ENCODE data around the gene MACROD2. TPM values are rescaled to one million over a fixed set of nuclear protein-coding genes. Genes with fewer than 3 reads are reported as not detected.

The MACROD2 gene
- total RNA-seq, 1 donor from 2014 or later, result 2.4 TPM

DNA sequence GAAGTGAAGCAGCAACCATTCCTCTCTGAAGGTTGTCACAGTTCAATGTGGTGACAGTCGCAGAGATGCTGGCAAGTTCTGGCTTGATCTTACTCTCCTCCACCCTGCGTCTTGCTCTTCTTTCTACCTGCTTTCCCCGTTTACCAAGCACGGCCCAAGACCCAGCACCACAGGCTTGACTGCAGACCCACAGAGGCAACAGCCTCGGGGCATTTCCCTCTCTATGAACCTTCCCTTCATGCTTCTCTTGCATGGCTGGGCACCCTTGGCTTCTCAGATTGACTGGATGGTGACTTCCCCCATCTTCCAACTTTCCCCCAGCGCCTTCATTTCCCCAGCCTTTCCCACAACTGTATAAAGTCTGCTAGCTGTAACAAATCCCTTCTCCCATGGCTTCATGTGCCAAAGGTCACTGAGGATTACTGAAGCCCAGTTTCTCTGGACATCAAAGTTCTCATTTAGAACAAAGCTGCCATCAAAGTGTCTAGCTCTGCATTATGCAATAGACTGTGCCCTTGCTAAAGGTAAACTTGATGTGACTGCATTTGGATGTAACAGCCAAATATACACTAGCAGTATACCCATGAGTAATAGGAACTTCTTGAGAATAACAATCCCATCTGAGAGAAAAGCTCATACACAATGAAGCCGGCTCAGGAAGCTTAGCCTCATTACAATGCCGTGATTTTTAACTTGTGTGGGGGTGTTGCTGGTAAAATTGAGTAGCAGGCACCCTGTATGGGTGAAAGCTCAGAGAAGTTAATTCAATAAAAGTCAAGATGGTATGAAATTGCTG lies 1065.1 kb downstream of the MACROD2 start:
- no peak overlapping the region for H3K4me3 ChIP-seq (ENCODE audit: insufficient read depth, low read depth, low read length)
- no peak overlapping the region for H3K27ac ChIP-seq (ENCODE audit: low read depth, low read length)
- no peaks in the 10 kb centered on the region for H3K4me1 ChIP-seq (ENCODE audit: insufficient read depth, low read length)
- Mint-ChIP-seq H3K9me3 (ENCODE audit: unreplicated experiment) (peaks cover 3% of the 10 kb centered on the region), H3K4me3 (ENCODE audit: unreplicated experiment) (no peak overlapping the region), H3K36me3 (ENCODE audit: low read depth, unreplicated experiment) (peaks cover under 1% of the 10 kb centered on the region), H3K27me3 (ENCODE audit: low read depth, unreplicated experiment) (peaks cover 8% of the 10 kb centered on the region), H3K27ac (ENCODE audit: unreplicated experiment) (no peak overlapping the region), H3K4me1 (ENCODE audit: low read depth, unreplicated experiment) (no peaks in the 10 kb centered on the region)
- no peak for TF ChIP-seq EZH2 (IDR thresholded peaks at IDR 0.05; ENCODE audit: insufficient read depth, low read length)
- TF ChIP-seq, protein P1, sequence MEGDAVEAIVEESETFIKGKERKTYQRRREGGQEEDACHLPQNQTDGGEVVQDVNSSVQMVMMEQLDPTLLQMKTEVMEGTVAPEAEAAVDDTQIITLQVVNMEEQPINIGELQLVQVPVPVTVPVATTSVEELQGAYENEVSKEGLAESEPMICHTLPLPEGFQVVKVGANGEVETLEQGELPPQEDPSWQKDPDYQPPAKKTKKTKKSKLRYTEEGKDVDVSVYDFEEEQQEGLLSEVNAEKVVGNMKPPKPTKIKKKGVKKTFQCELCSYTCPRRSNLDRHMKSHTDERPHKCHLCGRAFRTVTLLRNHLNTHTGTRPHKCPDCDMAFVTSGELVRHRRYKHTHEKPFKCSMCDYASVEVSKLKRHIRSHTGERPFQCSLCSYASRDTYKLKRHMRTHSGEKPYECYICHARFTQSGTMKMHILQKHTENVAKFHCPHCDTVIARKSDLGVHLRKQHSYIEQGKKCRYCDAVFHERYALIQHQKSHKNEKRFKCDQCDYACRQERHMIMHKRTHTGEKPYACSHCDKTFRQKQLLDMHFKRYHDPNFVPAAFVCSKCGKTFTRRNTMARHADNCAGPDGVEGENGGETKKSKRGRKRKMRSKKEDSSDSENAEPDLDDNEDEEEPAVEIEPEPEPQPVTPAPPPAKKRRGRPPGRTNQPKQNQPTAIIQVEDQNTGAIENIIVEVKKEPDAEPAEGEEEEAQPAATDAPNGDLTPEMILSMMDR (IDR thresholded peaks at IDR 0.05; ENCODE audit: insufficient read depth, low read depth, low read length), result no peak
- no peak overlapping the region for H2AFZ ChIP-seq (ENCODE audit: low read depth, low read length)
- no peak for FAIRE-seq
- no peaks in the 10 kb centered on the region for H3K36me3 ChIP-seq (ENCODE audit: insufficient read depth, low read length)
- no peaks in the 10 kb centered on the region for H3K79me2 ChIP-seq (ENCODE audit: insufficient read depth, low read length)
- H3K27me3 ChIP-seq (ENCODE audit: insufficient read depth, low read length), result no peaks in the 10 kb centered on the region
- no peak overlapping the region for H3K9ac ChIP-seq (ENCODE audit: low read length)
- H3K9me3 ChIP-seq (ENCODE audit: insufficient read depth, low read depth, low read length), result no peaks in the 10 kb centered on the region
- H3K4me2 ChIP-seq (ENCODE audit: low read length), result no peak overlapping the region
- no peak for DNase-seq (ENCODE audit: low read depth)
- no peaks in the 10 kb centered on the region for H4K20me1 ChIP-seq (ENCODE audit: insufficient read depth, low read length)

GRCh38 chr20:15061061-15061430 lies 1065.7 kb downstream of the MACROD2 start:
- no peak overlapping the region for H3K4me2 ChIP-seq (ENCODE audit: low read length)
- Mint-ChIP-seq H3K27ac (ENCODE audit: unreplicated experiment) (no peak overlapping the region), H3K4me1 (ENCODE audit: low read depth, unreplicated experiment) (no peaks in the 10 kb centered on the region), H3K27me3 (ENCODE audit: low read depth, unreplicated experiment) (peaks cover 8% of the 10 kb centered on the region), H3K9me3 (ENCODE audit: unreplicated experiment) (peaks cover 3% of the 10 kb centered on the region), H3K36me3 (ENCODE audit: low read depth, unreplicated experiment) (no peaks in the 10 kb centered on the region), H3K4me3 (ENCODE audit: unreplicated experiment) (no peak overlapping the region)
- H3K9me3 ChIP-seq (ENCODE audit: insufficient read depth, low read depth, low read length), result no peaks in the 10 kb centered on the region
- DNase-seq (ENCODE audit: low read depth) (no peak), FAIRE-seq (no peak)
- H3K36me3 ChIP-seq (ENCODE audit: insufficient read depth, low read length), result no peaks in the 10 kb centered on the region
- H2AFZ ChIP-seq (ENCODE audit: low read depth, low read length), result no peak overlapping the region
- H3K4me1 ChIP-seq (ENCODE audit: insufficient read depth, low read length), result no peaks in the 10 kb centered on the region
- no peak for TF ChIP-seq EZH2 (IDR thresholded peaks at IDR 0.05; ENCODE audit: insufficient read depth, low read length)
- TF ChIP-seq, protein P1 (IDR thresholded peaks at IDR 0.05; ENCODE audit: insufficient read depth, low read depth, low read length), result no peak
- no peaks in the 10 kb centered on the region for H4K20me1 ChIP-seq (ENCODE audit: insufficient read depth, low read length)
- no peaks in the 10 kb centered on the region for H3K79me2 ChIP-seq (ENCODE audit: insufficient read depth, low read length)
- H3K4me3 ChIP-seq (ENCODE audit: insufficient read depth, low read depth, low read length), result no peak overlapping the region
- no peak overlapping the region for H3K27ac ChIP-seq (ENCODE audit: low read depth, low read length)
- H3K27me3 ChIP-seq (ENCODE audit: insufficient read depth, low read length), result no peaks in the 10 kb centered on the region
- no peak overlapping the region for H3K9ac ChIP-seq (ENCODE audit: low read length)

DNA sequence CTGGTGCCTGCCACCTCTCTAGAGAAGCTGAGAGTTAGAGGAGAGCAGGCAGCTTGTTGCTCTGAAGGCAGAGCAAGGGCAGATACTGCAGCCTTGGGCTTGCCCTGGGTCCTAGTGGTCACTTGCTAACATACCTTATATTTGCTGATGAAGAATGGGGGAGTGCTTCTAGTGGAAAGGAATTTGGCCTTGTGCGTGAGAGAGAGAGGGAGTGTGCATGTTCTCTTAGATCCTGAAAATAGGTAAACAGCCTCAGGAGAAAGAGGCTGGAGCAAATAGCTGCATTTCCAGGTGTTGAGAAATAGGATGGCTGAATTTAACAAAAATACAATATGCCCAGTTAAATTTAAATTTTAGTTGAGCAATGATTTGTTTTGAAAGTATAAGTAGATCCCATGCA lies 1066.6 kb downstream of the MACROD2 start:
- Mint-ChIP-seq H3K9me3 (ENCODE audit: unreplicated experiment) (peaks cover 3% of the 10 kb centered on the region), H3K4me1 (ENCODE audit: low read depth, unreplicated experiment) (no peaks in the 10 kb centered on the region), H3K27me3 (ENCODE audit: low read depth, unreplicated experiment) (peaks cover 8% of the 10 kb centered on the region), H3K4me3 (ENCODE audit: unreplicated experiment) (no peak overlapping the region), H3K27ac (ENCODE audit: unreplicated experiment) (no peak overlapping the region), H3K36me3 (ENCODE audit: low read depth, unreplicated experiment) (no peaks in the 10 kb centered on the region)
- no peak overlapping the region for H3K4me3 ChIP-seq (ENCODE audit: insufficient read depth, low read depth, low read length)
- H3K36me3 ChIP-seq (ENCODE audit: insufficient read depth, low read length), result no peaks in the 10 kb centered on the region
- no peaks in the 10 kb centered on the region for H3K79me2 ChIP-seq (ENCODE audit: insufficient read depth, low read length)
- DNase-seq (ENCODE audit: low read depth) (no peak), FAIRE-seq (no peak)
- H3K4me2 ChIP-seq (ENCODE audit: low read length), result no peak overlapping the region
- no peaks in the 10 kb centered on the region for H3K27me3 ChIP-seq (ENCODE audit: insufficient read depth, low read length)
- H4K20me1 ChIP-seq (ENCODE audit: insufficient read depth, low read length), result no peaks in the 10 kb centered on the region
- H3K9me3 ChIP-seq (ENCODE audit: insufficient read depth, low read depth, low read length), result no peaks in the 10 kb centered on the region
- H3K27ac ChIP-seq (ENCODE audit: low read depth, low read length), result no peak overlapping the region
- no peaks in the 10 kb centered on the region for H3K4me1 ChIP-seq (ENCODE audit: insufficient read depth, low read length)
- H3K9ac ChIP-seq (ENCODE audit: low read length), result no peak overlapping the region
- H2AFZ ChIP-seq (ENCODE audit: low read depth, low read length), result no peak overlapping the region
- no peak for TF ChIP-seq EZH2 (IDR thresholded peaks at IDR 0.05; ENCODE audit: insufficient read depth, low read length)
- TF ChIP-seq, protein P1 (IDR thresholded peaks at IDR 0.05; ENCODE audit: insufficient read depth, low read depth, low read length), result no peak
